ENCODE data around the gene MATCAP1. TPM values are rescaled to one million over a fixed set of nuclear protein-coding genes. Genes with fewer than 3 reads are reported as not detected.

Gene MATCAP1
- total and polyA plus RNA-seq, 2 of the 13 experiments (the other 11 are each of a cell fraction or from before 2014, with no cell fraction given), result 11.2 to 24.5 TPM

DNA sequence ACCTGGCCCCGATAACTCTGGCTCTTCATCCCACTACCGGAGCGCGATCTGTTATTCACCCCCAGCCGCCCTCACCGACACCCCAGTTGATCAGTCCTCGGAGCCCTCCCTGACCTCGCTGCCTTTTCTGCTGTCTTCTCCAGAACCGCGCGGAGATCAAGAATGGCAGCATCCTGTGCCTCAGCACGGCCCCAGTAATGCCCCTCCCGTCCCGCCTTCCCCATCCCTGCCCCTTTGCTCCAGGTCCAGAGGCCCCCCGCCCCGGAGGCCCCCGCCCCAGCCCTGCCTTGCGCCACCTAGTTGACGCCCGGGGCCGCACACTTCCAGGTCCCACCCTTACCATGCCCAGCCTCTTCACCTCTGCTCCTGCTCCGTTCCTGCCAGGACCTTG is 16.0 kb upstream of the MATCAP1 start:
- no peaks in the 10 kb centered on the region for H3K4me1 ChIP-seq (ENCODE audit: insufficient read depth, low read length)
- H4K20me1 ChIP-seq (ENCODE audit: insufficient read depth, low read length), result no peaks in the 10 kb centered on the region
- no peak overlapping the region for H3K27ac ChIP-seq (ENCODE audit: extremely low read length, insufficient read depth, low read length)
- in situ Hi-C loops (cut with HindIII; ENCODE audit: extremely low pct_ligation_motif_present, low pct_unique_long_range_greater_than_20kb), result no loop called here
- H3K36me3 ChIP-seq (replicated peaks in 1 of 2; ENCODE audit: control insufficient read depth in 1 of 2, insufficient read depth in 2 of 2, low read length in 2 of 2), result peaks cover 47 to 70% of the 10 kb centered on the region in 2 experiments
- intact Hi-C loops (cut with micrococcal nuclease; ENCODE audit: unreplicated experiment), result no loop called here
- no peak overlapping the region for H3K4me3 ChIP-seq (replicated peaks in 1 of 3; ENCODE audit: insufficient read depth in 1 of 3, low read depth in 2 of 3, low read length in 3 of 3)
- DNase-seq (ENCODE audit: low spot score), result no peak
- H3K4me2 ChIP-seq (ENCODE audit: low read depth, low read length), result no peak overlapping the region
- H3K79me2 ChIP-seq (ENCODE audit: insufficient read depth, low read length), result no peaks in the 10 kb centered on the region
- H3K9ac ChIP-seq (ENCODE audit: insufficient read depth, low read depth, low read length), result no peak overlapping the region
- TF ChIP-seq NBN (conservative IDR thresholded peaks at IDR 0.05), result no peak
- no peak for TF ChIP-seq ZNF619 (CRISPR knock-in tag; IDR thresholded peaks at IDR 0.05)
- TF ChIP-seq FOXA3 (CRISPR knock-in tag; IDR thresholded peaks at IDR 0.05), result no peak
- TF ChIP-seq HCFC1 (IDR thresholded peaks at IDR 0.05; ENCODE audit: low read depth, low read length), result no peak
- no peak for TF ChIP-seq ZFP90 (CRISPR knock-in tag; IDR thresholded peaks at IDR 0.05; ENCODE audit: borderline replicate concordance)
- no peak for TF ChIP-seq ZNF556 (CRISPR knock-in tag; IDR thresholded peaks at IDR 0.05; ENCODE audit: borderline replicate concordance)
- no peak for TF ChIP-seq HNRNPUL1 (IDR thresholded peaks at IDR 0.05; ENCODE audit: low read depth, low read length)
- TF ChIP-seq ZNF335 (CRISPR knock-in tag; IDR thresholded peaks at IDR 0.05), result no peak
- TF ChIP-seq ZNF557 (CRISPR knock-in tag; IDR thresholded peaks at IDR 0.05), result no peak
- TF ChIP-seq GATAD2A (CRISPR knock-in tag; IDR thresholded peaks at IDR 0.05), result no peak
- TF ChIP-seq ZNF432 (CRISPR knock-in tag; IDR thresholded peaks at IDR 0.05; ENCODE audit: borderline replicate concordance), result no peak
- no peak for TF ChIP-seq ZNF136 (CRISPR knock-in tag; IDR thresholded peaks at IDR 0.05; ENCODE audit: low read depth)
- no peak for TF ChIP-seq RBM39 (IDR thresholded peaks at IDR 0.05; ENCODE audit: low read depth, low read length, poor library complexity, severe bottlenecking)
- TF ChIP-seq JDP2 (CRISPR knock-in tag; IDR thresholded peaks at IDR 0.05; ENCODE audit: borderline replicate concordance), result no peak
- no peak for TF ChIP-seq SMAD3 (CRISPR knock-in tag; IDR thresholded peaks at IDR 0.05)
- TF ChIP-seq, protein P1, sequence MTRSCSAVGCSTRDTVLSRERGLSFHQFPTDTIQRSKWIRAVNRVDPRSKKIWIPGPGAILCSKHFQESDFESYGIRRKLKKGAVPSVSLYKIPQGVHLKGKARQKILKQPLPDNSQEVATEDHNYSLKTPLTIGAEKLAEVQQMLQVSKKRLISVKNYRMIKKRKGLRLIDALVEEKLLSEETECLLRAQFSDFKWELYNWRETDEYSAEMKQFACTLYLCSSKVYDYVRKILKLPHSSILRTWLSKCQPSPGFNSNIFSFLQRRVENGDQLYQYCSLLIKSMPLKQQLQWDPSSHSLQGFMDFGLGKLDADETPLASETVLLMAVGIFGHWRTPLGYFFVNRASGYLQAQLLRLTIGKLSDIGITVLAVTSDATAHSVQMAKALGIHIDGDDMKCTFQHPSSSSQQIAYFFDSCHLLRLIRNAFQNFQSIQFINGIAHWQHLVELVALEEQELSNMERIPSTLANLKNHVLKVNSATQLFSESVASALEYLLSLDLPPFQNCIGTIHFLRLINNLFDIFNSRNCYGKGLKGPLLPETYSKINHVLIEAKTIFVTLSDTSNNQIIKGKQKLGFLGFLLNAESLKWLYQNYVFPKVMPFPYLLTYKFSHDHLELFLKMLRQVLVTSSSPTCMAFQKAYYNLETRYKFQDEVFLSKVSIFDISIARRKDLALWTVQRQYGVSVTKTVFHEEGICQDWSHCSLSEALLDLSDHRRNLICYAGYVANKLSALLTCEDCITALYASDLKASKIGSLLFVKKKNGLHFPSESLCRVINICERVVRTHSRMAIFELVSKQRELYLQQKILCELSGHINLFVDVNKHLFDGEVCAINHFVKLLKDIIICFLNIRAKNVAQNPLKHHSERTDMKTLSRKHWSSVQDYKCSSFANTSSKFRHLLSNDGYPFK (CRISPR knock-in tag; IDR thresholded peaks at IDR 0.05; ENCODE audit: borderline replicate concordance), result no peak
- TF ChIP-seq ATF7 (IDR thresholded peaks at IDR 0.05), result no peak
- TF ChIP-seq ATF7 (CRISPR knock-in tag; IDR thresholded peaks at IDR 0.05), result no peak
- H3K9me3 ChIP-seq (ENCODE audit: low read length), result no peaks in the 10 kb centered on the region
- 97% methylated on average over 22 of the region's 22 CpGs for WGBS (ENCODE audit: low lambda C conversion rate)
- BruUV-seq (replicated peaks), result no TSS peak
- H2AFZ ChIP-seq (ENCODE audit: low read length), result no peak overlapping the region
- no peak for ATAC-seq
- ChIA-PET POLR2A (interaction anchor here (0.9 kb wide), 1 partner anchor 8 kb away, joined by 3 read pairs; the partner anchor contains the start of gene E2F4), CTCF (ENCODE audit: low intra/inter-chr PET ratio, low total read pairs) (no interaction called here)
- FAIRE-seq, result no peak
- H3K27me3 ChIP-seq (ENCODE audit: control insufficient read depth in 1 of 2, insufficient read depth in 2 of 2, low read length in 2 of 2), result no peaks in the 10 kb centered on the region

Measured in HepG2 (cell line).